Small intestine (tissue), 7 donors: ENCODE measurements around the gene CDR2L. TPM values are rescaled to one million over a fixed set of nuclear protein-coding genes. Genes with fewer than 3 reads are reported as not detected.
"Not testable (repeated sequence)": the region's sequence is repeated elsewhere in the genome, so short reads cannot be mapped to it uniquely, and the experiment has no call there.

Experiments used
- DNase-seq, 2 donors: peaks; one replicate each; pipeline versions ENCODE4 v3.0.0 to v3.0.0-alpha.2; 2013
- FAIRE-seq: peaks from 2 replicates; lab custom pipeline; 2012; peaks lifted over from hg19 to GRCh38; lab: Jason Lieb, UNC
- H3K27ac ChIP-seq, 3 donors: one replicate each; pipeline ENCODE4 v1.5.1; 2013; ENCODE audit warnings: low read length in 2 of 3, mild to moderate bottlenecking in 2 of 3, control low read depth in 1 of 3, inconsistent platforms in 1 of 3, low read depth in 1 of 3, moderate library complexity in 1 of 3
- H3K27me3 ChIP-seq, 3 donors: one replicate each; pipeline ENCODE4 v1.6.1; 2013; ENCODE audit warnings: low read length in 3 of 3, inconsistent platforms in 1 of 3; ENCODE audit not compliant: control insufficient read depth in 3 of 3, insufficient read depth in 3 of 3
- H3K36me3 ChIP-seq, 3 donors: one replicate each; pipeline ENCODE4 v1.6.1; 2013; ENCODE audit warnings: low read length in 3 of 3, inconsistent platforms in 1 of 3, low read depth in 1 of 3, mild to moderate bottlenecking in 1 of 3, moderate library complexity in 1 of 3; ENCODE audit not compliant: control insufficient read depth in 3 of 3, insufficient read depth in 2 of 3
- H3K4me1 ChIP-seq, 3 donors: one replicate each; pipeline ENCODE4 v1.6.1; 2013; ENCODE audit warnings: low read length in 2 of 3, inconsistent platforms in 1 of 3, low read depth in 1 of 3, mild to moderate bottlenecking in 1 of 3, moderate library complexity in 1 of 3; ENCODE audit not compliant: control insufficient read depth in 3 of 3, insufficient read depth in 2 of 3
- H3K4me3 ChIP-seq, 3 donors: one replicate each; pipeline ENCODE4 v1.5.1; 2013; ENCODE audit warnings: low read length in 3 of 3, control low read depth in 1 of 3, inconsistent platforms in 1 of 3, low read depth in 1 of 3, mild to moderate bottlenecking in 1 of 3, moderate library complexity in 1 of 3
- H3K9me3 ChIP-seq, 2 donors: one replicate each; pipeline ENCODE4 v1.6.1; 2013; ENCODE audit warnings: low read depth in 1 of 2, low read length in 1 of 2; ENCODE audit not compliant: control insufficient read depth in 2 of 2, insufficient read depth in 1 of 2
- whole genome bisulfite sequencing, 3 donors: extraction: QIAGEN DNeasy Blood & Tissue Kit; methylation state at CpG; one replicate each; pipeline ENCODE4 v1.1.7; 2013; 5-methylcytosine and 5-hydroxymethylcytosine counted together
- polyA plus RNA-seq, 4 donors: library from polyadenylated mRNA; stranded (reverse) in 3 of 4; unstranded in 1 of 4; fragments of 200-250 nt in 3 of 4; fragments of 120-200 nt in 1 of 4; gene quantifications; one replicate each; pipeline versions ENCODE4 v1.2.1 to v1.2.3, GENCODE V29; 2013
- donor health status: healthy with polysubstance abuse.
- donor health status: control.
- donor health status: control.
- donor health status: Bipolar disorder and iron deficiency.
- donor health status: healthy.

CDR2L gene
- polyA plus RNA-seq, 4 donors: 2.3 to 39.6 (median 27.2) TPM

GRCh38 chr17:74962622-74963394 is 24.6 kb upstream of the CDR2L start:
- FAIRE-seq (no peak), DNase-seq (no peak)
- peaks cover 0 to 68% (median 2%) of the 10 kb centered on the region in 3 donors for H3K36me3 ChIP-seq
- no peaks in the 10 kb centered on the region for H3K9me3 ChIP-seq
- peaks cover 0 to 12% (median 0%) of the 10 kb centered on the region in 3 donors for H3K4me1 ChIP-seq
- 75 to 83% (median 76%) methylated on average over 16 to 18 of the region's 18 CpGs for WGBS, 3 donors
- no peak overlapping the region for H3K4me3 ChIP-seq
- H3K27ac ChIP-seq: no peak overlapping the region
- no peaks in the 10 kb centered on the region for H3K27me3 ChIP-seq

- Histone ChIP-seq H3K4me1 (peaks cover 0 to 19% (median 6%) of the 10 kb centered on the region in 3 donors), H3K36me3 (peaks cover 0 to 59% (median 2%) of the 10 kb centered on the region in 3 donors), H3K27ac (no peak overlapping the region), H3K9me3 (no peaks in the 10 kb centered on the region), H3K27me3 (no peaks in the 10 kb centered on the region), H3K4me3 (no peak overlapping the region)
- 64 to 75% (median 66%) methylated on average over 11 to 12 of the region's 12 CpGs for WGBS, 3 donors
- DNase-seq: no peak
- no peak for FAIRE-seq
Measured at GRCh38 chr17:74963656-74964055, 23.8 kb upstream of the CDR2L start.

- Histone ChIP-seq H3K4me3 (no peak overlapping the region), H3K9me3 (no peaks in the 10 kb centered on the region), H3K27me3 (no peaks in the 10 kb centered on the region), H3K36me3 (peaks cover 0 to 53% (median 2%) of the 10 kb centered on the region in 3 donors), H3K4me1 (peaks cover 0 to 21% (median 6%) of the 10 kb centered on the region in 3 donors), H3K27ac (no peak overlapping the region)
- no peak for FAIRE-seq
- DNase-seq: no peak
- 81 to 89% (median 84%) methylated on average over 12 of the region's 12 CpGs for WGBS, 3 donors
Measured at GRCh38 chr17:74964246-74964761, 23.1 kb upstream of the CDR2L start.

- 67 to 77% (median 68%) methylated on average over 14 of the region's 14 CpGs for WGBS, 3 donors
- no peak for FAIRE-seq
- Histone ChIP-seq H3K9me3 (no peaks in the 10 kb centered on the region), H3K36me3 (peaks cover 0 to 46% (median 2%) of the 10 kb centered on the region in 3 donors), H3K27ac (no peak overlapping the region), H3K4me3 (no peak overlapping the region), H3K4me1 (peaks cover 0 to 21% (median 6%) of the 10 kb centered on the region in 3 donors), H3K27me3 (no peaks in the 10 kb centered on the region)
- DNase-seq: no peak
Measured at GRCh38 chr17:74964988-74965622, 22.3 kb upstream of the CDR2L start.

- FAIRE-seq (no peak), DNase-seq (peak; percentile 44 to 80)
- peak overlapping the region in 2 of 3 donors; percentile 30 to 68 for H3K27ac ChIP-seq
- peaks cover 0 to 22% (median 0%) of the 10 kb centered on the region in 3 donors for H3K36me3 ChIP-seq
- 17 to 56% (median 36%) methylated on average over 5 of the region's 5 CpGs for WGBS, 3 donors
- no peak overlapping the region for H3K4me3 ChIP-seq
- H3K27me3 ChIP-seq: peaks cover 0 to 13% (median 0%) of the 10 kb centered on the region in 3 donors
- H3K4me1 ChIP-seq: peaks cover 0 to 32% (median 6%) of the 10 kb centered on the region in 3 donors
- no peaks in the 10 kb centered on the region for H3K9me3 ChIP-seq
Measured at GRCh38 chr17:74968361-74968780, 19.1 kb upstream of the CDR2L start.

- not testable (repeated sequence) for H3K9me3 ChIP-seq, FAIRE-seq, H3K4me3 ChIP-seq, DNase-seq, H3K27ac ChIP-seq
- WGBS, 3 donors: 82 to 91% (median 89%) methylated on average over 5 of the region's 5 CpGs
- Histone ChIP-seq H3K36me3 (peaks cover 0 to 12% (median 0%) of the 10 kb centered on the region in 3 donors), H3K27me3 (peaks cover 0 to 14% (median 0%) of the 10 kb centered on the region in 3 donors), H3K4me1 (peaks cover 0 to 39% (median 6%) of the 10 kb centered on the region in 3 donors)
Measured at GRCh38 chr17:74969501-74969900, 17.9 kb upstream of the CDR2L start.

GRCh38 chr17:74970395-74970794 is 17.0 kb upstream of the CDR2L start:
- DNase-seq (no peak), FAIRE-seq (no peak)
- Histone ChIP-seq H3K9me3 (no peaks in the 10 kb centered on the region), H3K27me3 (peaks cover 0 to 14% (median 0%) of the 10 kb centered on the region in 3 donors), H3K36me3 (peaks cover 0 to 6% (median 0%) of the 10 kb centered on the region in 3 donors), H3K4me1 (peaks cover 0 to 44% (median 6%) of the 10 kb centered on the region in 3 donors), H3K27ac (peak overlapping the region in 2 of 3 donors; percentile 70 to 84), H3K4me3 (no peak overlapping the region)
- WGBS, 3 donors: 57 to 64% (median 61%) methylated on average over 3 of the region's 3 CpGs
